ENCODE measurements around the gene IQGAP2.

IQGAP2 gene

DNA sequence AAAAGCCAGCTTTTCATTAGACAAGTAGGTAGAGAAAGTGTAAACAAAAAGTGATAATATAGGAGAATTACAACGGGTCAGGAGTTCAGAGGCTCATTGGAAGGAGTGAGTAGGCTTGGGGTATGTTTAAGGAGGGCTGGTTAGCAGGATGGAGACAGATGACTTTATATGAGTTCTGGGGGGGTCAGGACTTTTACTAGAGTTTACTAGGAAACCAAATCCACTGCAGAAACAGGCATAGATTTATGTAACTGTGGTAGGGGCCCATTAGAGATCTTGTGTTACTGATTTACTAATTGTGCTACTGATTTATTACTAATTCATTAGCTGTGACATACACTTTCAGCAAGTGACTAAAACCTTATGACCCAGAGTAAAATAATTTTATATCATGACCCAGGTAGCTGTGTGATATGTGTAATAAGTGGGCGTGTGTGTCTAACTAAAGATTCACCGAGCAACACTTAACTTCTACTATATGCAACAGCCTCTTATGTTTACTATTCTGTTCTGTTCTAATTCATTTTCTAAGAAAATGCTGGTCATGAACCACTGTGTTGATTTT lies 73.5 kb downstream of the IQGAP2 start:
- DNase-seq (ENCODE audit: low spot score), result no peak
- in situ Hi-C loops (cut with MboI; ENCODE audit: low pct_unique_long_range_greater_than_20kb, low sequenced_read_pairs, unreplicated experiment), result no loop called here
- TF ChIP-seq CTCF (IDR thresholded peaks at IDR 0.05; ENCODE audit: extremely low read depth, insufficient read depth, missing control alignments), result no peak

GRCh38 chr5:76477061-76477460 lies 74.0 kb downstream of the IQGAP2 start:
- in situ Hi-C loops (cut with MboI; ENCODE audit: low pct_unique_long_range_greater_than_20kb, low sequenced_read_pairs, unreplicated experiment), result no loop called here
- TF ChIP-seq CTCF (IDR thresholded peaks at IDR 0.05; ENCODE audit: extremely low read depth, insufficient read depth, missing control alignments), result no peak
- DNase-seq (ENCODE audit: low spot score), result no peak

DNA sequence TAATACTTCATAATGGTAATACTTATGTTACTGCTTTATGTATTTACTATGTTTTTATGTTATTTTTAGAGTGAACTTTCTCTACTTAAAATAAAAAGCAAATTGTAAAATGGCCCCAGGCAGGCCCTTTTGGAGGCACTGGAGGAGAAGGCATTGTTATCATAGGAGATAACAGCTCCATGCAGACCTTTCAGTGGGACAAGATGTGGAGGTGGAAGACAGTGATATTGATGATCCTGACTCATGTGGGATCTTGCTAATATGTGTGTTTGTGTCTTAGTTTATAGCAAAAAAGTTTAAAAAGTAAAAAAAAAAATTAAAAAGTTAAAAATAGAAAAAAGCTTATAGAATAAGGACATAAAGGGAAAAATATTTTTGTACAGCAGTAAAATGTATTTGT lies 74.5 kb downstream of the IQGAP2 start:
- no peak for DNase-seq (ENCODE audit: low spot score)
- no peak for TF ChIP-seq CTCF (IDR thresholded peaks at IDR 0.05; ENCODE audit: extremely low read depth, insufficient read depth, missing control alignments)
- in situ Hi-C loops (cut with MboI; ENCODE audit: low pct_unique_long_range_greater_than_20kb, low sequenced_read_pairs, unreplicated experiment), result no loop called here

DNA sequence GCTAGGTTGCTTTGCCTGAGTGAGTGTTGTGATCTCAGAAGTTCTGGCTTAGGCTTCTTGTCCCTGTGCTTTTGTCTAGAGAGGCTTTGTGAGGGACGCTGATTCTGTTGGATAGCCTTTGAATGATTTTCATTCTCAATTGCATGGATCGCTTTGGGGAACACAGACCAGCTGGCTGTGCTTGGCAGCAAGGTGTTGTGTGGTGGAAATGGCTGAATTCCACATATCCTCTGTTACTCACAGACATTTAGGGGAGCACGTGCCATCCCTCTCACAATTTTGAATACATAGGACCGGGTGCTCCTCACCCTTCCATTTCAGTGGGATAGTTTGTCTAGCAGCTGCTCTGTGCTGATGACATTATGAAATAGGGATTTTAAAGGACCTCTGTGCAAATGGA lies 76.2 kb downstream of the IQGAP2 start:
- in situ Hi-C loops (cut with MboI; ENCODE audit: low pct_unique_long_range_greater_than_20kb, low sequenced_read_pairs, unreplicated experiment), result no loop called here
- no peak for TF ChIP-seq CTCF (IDR thresholded peaks at IDR 0.05; ENCODE audit: extremely low read depth, insufficient read depth, missing control alignments)
- DNase-seq (ENCODE audit: low spot score), result no peak

GRCh38 chr5:76479973-76480667 lies 77.0 kb downstream of the IQGAP2 start:
- no peak for DNase-seq (ENCODE audit: low spot score)
- no peak for TF ChIP-seq CTCF (IDR thresholded peaks at IDR 0.05; ENCODE audit: extremely low read depth, insufficient read depth, missing control alignments)
- in situ Hi-C loops (cut with MboI; ENCODE audit: low pct_unique_long_range_greater_than_20kb, low sequenced_read_pairs, unreplicated experiment), result no loop called here

GRCh38 chr5:76482984-76483383 lies 79.9 kb downstream of the IQGAP2 start:
- no peak for DNase-seq (ENCODE audit: low spot score)
- TF ChIP-seq CTCF (IDR thresholded peaks at IDR 0.05; ENCODE audit: extremely low read depth, insufficient read depth, missing control alignments), result no peak
- in situ Hi-C loops (cut with MboI; ENCODE audit: low pct_unique_long_range_greater_than_20kb, low sequenced_read_pairs, unreplicated experiment), result no loop called here
